ENCODE results near the gene C6orf62.

Gene C6orf62

GRCh38 chr6:24763578-24763977 is 44.6 kb upstream of the C6orf62 start:
- Histone ChIP-seq H2AFZ (no peak overlapping the region), H3K4me2 (ENCODE audit: low read length) (no peak overlapping the region), H3K4me1 (no peaks in the 10 kb centered on the region), H3K4me3 (ENCODE audit: low read depth, low read length) (no peak overlapping the region), H3K36me3 (ENCODE audit: control insufficient read depth, insufficient read depth, low read length) (no peaks in the 10 kb centered on the region), H3K79me2 (no peaks in the 10 kb centered on the region), H3K9ac (no peak overlapping the region), H3K27me3 (ENCODE audit: control insufficient read depth, insufficient read depth, low read length) (no peaks in the 10 kb centered on the region), H3K9me3 (ENCODE audit: control insufficient read depth, low read length) (no peaks in the 10 kb centered on the region), H3K27ac (no peak overlapping the region)
- TF ChIP-seq, protein P1, sequence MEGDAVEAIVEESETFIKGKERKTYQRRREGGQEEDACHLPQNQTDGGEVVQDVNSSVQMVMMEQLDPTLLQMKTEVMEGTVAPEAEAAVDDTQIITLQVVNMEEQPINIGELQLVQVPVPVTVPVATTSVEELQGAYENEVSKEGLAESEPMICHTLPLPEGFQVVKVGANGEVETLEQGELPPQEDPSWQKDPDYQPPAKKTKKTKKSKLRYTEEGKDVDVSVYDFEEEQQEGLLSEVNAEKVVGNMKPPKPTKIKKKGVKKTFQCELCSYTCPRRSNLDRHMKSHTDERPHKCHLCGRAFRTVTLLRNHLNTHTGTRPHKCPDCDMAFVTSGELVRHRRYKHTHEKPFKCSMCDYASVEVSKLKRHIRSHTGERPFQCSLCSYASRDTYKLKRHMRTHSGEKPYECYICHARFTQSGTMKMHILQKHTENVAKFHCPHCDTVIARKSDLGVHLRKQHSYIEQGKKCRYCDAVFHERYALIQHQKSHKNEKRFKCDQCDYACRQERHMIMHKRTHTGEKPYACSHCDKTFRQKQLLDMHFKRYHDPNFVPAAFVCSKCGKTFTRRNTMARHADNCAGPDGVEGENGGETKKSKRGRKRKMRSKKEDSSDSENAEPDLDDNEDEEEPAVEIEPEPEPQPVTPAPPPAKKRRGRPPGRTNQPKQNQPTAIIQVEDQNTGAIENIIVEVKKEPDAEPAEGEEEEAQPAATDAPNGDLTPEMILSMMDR (IDR thresholded peaks at IDR 0.05) = no peak

- TF ChIP-seq, protein P1 (IDR thresholded peaks at IDR 0.05) = no peak
- Histone ChIP-seq H3K79me2 (no peaks in the 10 kb centered on the region), H3K9ac (no peak overlapping the region), H2AFZ (no peak overlapping the region), H3K27ac (no peak overlapping the region), H3K4me2 (ENCODE audit: low read length) (no peak overlapping the region), H3K4me3 (ENCODE audit: low read depth, low read length) (no peak overlapping the region), H3K4me1 (peaks cover 9% of the 10 kb centered on the region), H3K9me3 (ENCODE audit: control insufficient read depth, low read length) (no peaks in the 10 kb centered on the region), H3K27me3 (ENCODE audit: control insufficient read depth, insufficient read depth, low read length) (no peaks in the 10 kb centered on the region), H3K36me3 (ENCODE audit: control insufficient read depth, insufficient read depth, low read length) (no peaks in the 10 kb centered on the region)
Measured at GRCh38 chr6:24761851-24762250, 42.9 kb upstream of the C6orf62 start.

- Histone ChIP-seq H3K9me3 (ENCODE audit: control insufficient read depth, low read length) (no peaks in the 10 kb centered on the region), H2AFZ (no peak overlapping the region), H3K27me3 (ENCODE audit: control insufficient read depth, insufficient read depth, low read length) (no peaks in the 10 kb centered on the region), H3K36me3 (ENCODE audit: control insufficient read depth, insufficient read depth, low read length) (no peaks in the 10 kb centered on the region), H3K27ac (no peak overlapping the region), H3K79me2 (no peaks in the 10 kb centered on the region), H3K9ac (no peak overlapping the region), H3K4me2 (ENCODE audit: low read length) (no peak overlapping the region), H3K4me3 (ENCODE audit: low read depth, low read length) (no peak overlapping the region), H3K4me1 (peaks cover 9% of the 10 kb centered on the region)
- TF ChIP-seq, protein P1 (IDR thresholded peaks at IDR 0.05) = no peak
Measured at GRCh38 chr6:24761193-24761835, 42.4 kb upstream of the C6orf62 start.

DNA sequence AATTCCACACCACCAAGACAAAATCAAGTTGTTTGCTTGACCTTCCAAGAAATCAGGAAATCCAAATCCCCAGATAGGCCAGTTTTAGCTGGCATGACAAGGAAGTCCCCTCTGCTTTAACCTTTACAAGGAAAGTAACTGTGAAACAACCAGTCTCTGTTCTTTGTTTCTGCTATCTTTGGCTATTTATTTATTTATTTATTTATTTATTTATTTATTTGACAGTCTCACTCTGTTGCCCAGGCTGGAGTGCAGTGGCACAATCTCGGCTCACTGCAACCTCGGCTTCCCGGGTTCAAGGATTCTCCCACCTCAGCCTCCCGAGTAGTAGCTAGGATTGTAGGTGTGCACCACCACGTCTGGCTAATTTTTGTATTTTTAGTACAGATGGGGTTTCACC is 41.3 kb upstream of the C6orf62 start:
- H3K27ac ChIP-seq = no peak overlapping the region

More for the DNA sequence above, 41.3 kb upstream of the C6orf62 start:
- H3K4me2 ChIP-seq (ENCODE audit: low read length) = no peak overlapping the region
- no peak overlapping the region for H3K9ac ChIP-seq
- H3K4me3 ChIP-seq (ENCODE audit: low read depth, low read length) = no peak overlapping the region
- no peaks in the 10 kb centered on the region for H3K79me2 ChIP-seq
- H3K9me3 ChIP-seq (ENCODE audit: control insufficient read depth, low read length) = no peaks in the 10 kb centered on the region
- no peaks in the 10 kb centered on the region for H3K27me3 ChIP-seq (ENCODE audit: control insufficient read depth, insufficient read depth, low read length)
- TF ChIP-seq, protein P1 (IDR thresholded peaks at IDR 0.05) = no peak
- peaks cover 9% of the 10 kb centered on the region for H3K4me1 ChIP-seq
- H2AFZ ChIP-seq = no peak overlapping the region
- no peaks in the 10 kb centered on the region for H3K36me3 ChIP-seq (ENCODE audit: control insufficient read depth, insufficient read depth, low read length)

Measured in parathyroid adenoma (tissue), 2 donors.